ENCODE results near the gene CCSER2.

DNA sequence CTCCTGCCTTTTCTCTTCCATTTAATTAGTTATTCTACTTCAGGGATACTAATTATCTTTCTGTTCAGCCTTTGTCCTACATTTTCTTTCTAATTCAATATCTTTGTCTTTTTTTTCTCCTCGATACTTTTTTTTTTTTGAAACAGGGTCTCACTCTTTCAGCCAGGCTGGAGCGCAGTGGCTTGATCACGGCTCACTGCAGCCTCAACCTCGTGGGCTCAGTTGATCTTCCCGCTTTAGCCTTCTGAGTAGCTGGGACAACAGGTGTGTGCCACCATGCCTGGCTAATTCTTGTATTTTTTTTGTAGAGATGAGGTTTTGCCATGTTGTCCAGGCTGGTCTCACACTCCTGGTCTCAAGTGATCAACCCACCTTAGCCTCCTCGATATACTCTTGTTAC, 38.9 kb downstream of the CCSER2 start:
- TF ChIP-seq CTCF (conservative IDR thresholded peaks at IDR 0.05) (no peak), EZH2 (IDR thresholded peaks at IDR 0.05; ENCODE audit: low read depth) (no peak)
